Measurements from ENCODE around the gene TNS1.

TNS1 gene

GRCh38 chr2:217834057-217834620, 168.7 kb downstream of the TNS1 start:
- H3K4me3 ChIP-seq (ENCODE audit: low read length): no peak overlapping the region
- DNase-seq (ENCODE audit: low read depth, low spot score): no peak

- H3K4me3 ChIP-seq (ENCODE audit: low read length): no peak overlapping the region
- no peak for DNase-seq (ENCODE audit: low read depth, low spot score)
These were observed 169.4 kb downstream of the TNS1 start for GRCh38 chr2:217833439-217833838.

GRCh38 chr2:217832987-217833386, 169.8 kb downstream of the TNS1 start:
- no peak overlapping the region for H3K4me3 ChIP-seq (ENCODE audit: low read length)
- DNase-seq (ENCODE audit: low read depth, low spot score): no peak

GRCh38 chr2:217832115-217832514, 170.7 kb downstream of the TNS1 start:
- H3K4me3 ChIP-seq (ENCODE audit: low read length): no peak overlapping the region
- no peak for DNase-seq (ENCODE audit: low read depth, low spot score)

- H3K4me3 ChIP-seq (ENCODE audit: low read length): no peak overlapping the region
- DNase-seq (ENCODE audit: low read depth, low spot score): no peak
These were observed 171.5 kb downstream of the TNS1 start for GRCh38 chr2:217831306-217831705.

GRCh38 chr2:217830807-217831206, 172.0 kb downstream of the TNS1 start:
- no peak overlapping the region for H3K4me3 ChIP-seq (ENCODE audit: low read length)
- no peak for DNase-seq (ENCODE audit: low read depth, low spot score)

GRCh38 chr2:217830061-217830460, 172.7 kb downstream of the TNS1 start:
- no peak for DNase-seq (ENCODE audit: low read depth, low spot score)
- no peak overlapping the region for H3K4me3 ChIP-seq (ENCODE audit: low read length)

GRCh38 chr2:217829420-217829819, 173.4 kb downstream of the TNS1 start:
- no peak for DNase-seq (ENCODE audit: low read depth, low spot score)
- no peak overlapping the region for H3K4me3 ChIP-seq (ENCODE audit: low read length)

- no peak overlapping the region for H3K4me3 ChIP-seq (ENCODE audit: low read length)
- DNase-seq (ENCODE audit: low read depth, low spot score): no peak
These were observed 174.5 kb downstream of the TNS1 start for GRCh38 chr2:217828336-217828735.

GRCh38 chr2:217827430-217828201, 175.2 kb downstream of the TNS1 start:
- DNase-seq (ENCODE audit: low read depth, low spot score): no peak
- H3K4me3 ChIP-seq (ENCODE audit: low read length): no peak overlapping the region

- no peak for DNase-seq (ENCODE audit: low read depth, low spot score)
- H3K4me3 ChIP-seq (ENCODE audit: low read length): no peak overlapping the region
These were observed 175.8 kb downstream of the TNS1 start for GRCh38 chr2:217826991-217827390.

GRCh38 chr2:217826520-217826919, 176.3 kb downstream of the TNS1 start:
- no peak for DNase-seq (ENCODE audit: low read depth, low spot score)
- no peak overlapping the region for H3K4me3 ChIP-seq (ENCODE audit: low read length)

GRCh38 chr2:217825469-217826235, 177.1 kb downstream of the TNS1 start:
- DNase-seq (ENCODE audit: low read depth, low spot score): no peak
- no peak overlapping the region for H3K4me3 ChIP-seq (ENCODE audit: low read length)

GRCh38 chr2:217824223-217824622, 178.6 kb downstream of the TNS1 start:
- no peak for DNase-seq (ENCODE audit: low read depth, low spot score)
- H3K4me3 ChIP-seq (ENCODE audit: low read length): no peak overlapping the region

- no peak overlapping the region for H3K4me3 ChIP-seq (ENCODE audit: low read length)
- DNase-seq (ENCODE audit: low read depth, low spot score): no peak
These were observed 179.2 kb downstream of the TNS1 start for GRCh38 chr2:217823626-217824025.

GRCh38 chr2:217822296-217823252, 180.2 kb downstream of the TNS1 start:
- DNase-seq (ENCODE audit: low read depth, low spot score): no peak
- no peak overlapping the region for H3K4me3 ChIP-seq (ENCODE audit: low read length)

GRCh38 chr2:217821536-217822147, 181.2 kb downstream of the TNS1 start:
- no peak for DNase-seq (ENCODE audit: low read depth, low spot score)
- H3K4me3 ChIP-seq (ENCODE audit: low read length): no peak overlapping the region

GRCh38 chr2:217820904-217821303, 181.9 kb downstream of the TNS1 start:
- DNase-seq (ENCODE audit: low read depth, low spot score): no peak
- no peak overlapping the region for H3K4me3 ChIP-seq (ENCODE audit: low read length)
